IPS-18c (cell line): Measurements from ENCODE around the gene FBXO47.

Experiments
- H3K4me3 ChIP-seq: 2 replicates; pipeline ENCODE4 v1.7.0; 2013; ENCODE audit warnings: low read depth, mild to moderate bottlenecking, low read length, moderate library complexity; ENCODE audit not compliant: insufficient read depth
- H3K9me3 ChIP-seq: one replicate; pipeline ENCODE4 v1.6.1; 2013; ENCODE audit warnings: mild to moderate bottlenecking, low read length, moderate library complexity; ENCODE audit not compliant: control insufficient read depth, insufficient read depth

Gene FBXO47

DNA sequence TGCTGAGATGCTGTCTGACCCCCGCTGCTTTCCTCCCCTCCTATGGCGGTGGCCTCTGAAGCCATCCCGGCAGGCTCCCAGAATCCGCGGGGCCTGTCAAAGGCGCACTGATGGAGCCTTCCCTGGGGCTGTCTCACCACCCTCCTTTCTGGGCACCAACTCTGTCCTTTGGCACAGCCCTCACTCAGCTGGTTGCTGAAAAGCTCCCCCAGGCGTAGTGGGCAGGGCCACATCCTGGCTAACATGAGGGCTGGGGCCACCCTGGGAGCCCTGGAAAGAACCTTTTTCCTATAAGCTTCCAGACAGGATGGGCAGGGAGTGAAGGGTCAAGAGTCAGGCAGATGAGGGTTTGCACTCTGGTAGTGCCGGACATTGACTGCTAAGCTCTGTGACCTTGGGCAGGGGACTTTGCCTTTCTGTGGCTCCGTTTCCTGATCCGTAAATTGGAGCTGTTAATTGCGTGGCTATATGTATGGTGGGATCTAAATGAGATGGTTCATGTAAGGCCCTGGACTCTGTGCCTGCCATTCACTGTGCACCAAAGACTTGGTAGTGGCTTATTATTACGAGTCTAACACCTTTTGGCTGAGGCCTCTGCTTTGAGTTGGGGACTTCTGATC lies 69.4 kb downstream of the FBXO47 start:
- Histone ChIP-seq H3K9me3 (no peaks in the 10 kb centered on the region), H3K4me3 (no peak overlapping the region)

DNA sequence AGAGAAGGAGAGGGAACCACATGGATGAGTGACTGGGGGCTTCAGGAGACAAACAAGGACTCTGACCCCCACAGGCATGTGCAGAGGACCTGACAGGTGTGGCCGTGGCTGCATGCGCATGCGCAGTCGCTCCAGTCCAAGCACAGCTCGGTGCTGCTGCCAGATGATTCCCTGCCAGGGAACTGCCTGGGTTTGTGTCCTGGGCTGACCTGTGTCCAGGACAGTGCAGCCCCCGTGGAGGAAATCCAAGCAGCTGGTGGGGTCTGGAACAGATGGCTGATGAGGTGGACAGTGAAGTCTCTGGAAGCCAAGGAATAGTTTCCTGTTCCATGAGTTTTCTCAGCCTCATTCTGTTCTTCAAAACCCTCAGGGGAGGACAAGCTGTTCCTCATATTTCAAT lies 70.0 kb downstream of the FBXO47 start:
- H3K4me3 ChIP-seq = no peak overlapping the region
- H3K9me3 ChIP-seq = no peaks in the 10 kb centered on the region

DNA sequence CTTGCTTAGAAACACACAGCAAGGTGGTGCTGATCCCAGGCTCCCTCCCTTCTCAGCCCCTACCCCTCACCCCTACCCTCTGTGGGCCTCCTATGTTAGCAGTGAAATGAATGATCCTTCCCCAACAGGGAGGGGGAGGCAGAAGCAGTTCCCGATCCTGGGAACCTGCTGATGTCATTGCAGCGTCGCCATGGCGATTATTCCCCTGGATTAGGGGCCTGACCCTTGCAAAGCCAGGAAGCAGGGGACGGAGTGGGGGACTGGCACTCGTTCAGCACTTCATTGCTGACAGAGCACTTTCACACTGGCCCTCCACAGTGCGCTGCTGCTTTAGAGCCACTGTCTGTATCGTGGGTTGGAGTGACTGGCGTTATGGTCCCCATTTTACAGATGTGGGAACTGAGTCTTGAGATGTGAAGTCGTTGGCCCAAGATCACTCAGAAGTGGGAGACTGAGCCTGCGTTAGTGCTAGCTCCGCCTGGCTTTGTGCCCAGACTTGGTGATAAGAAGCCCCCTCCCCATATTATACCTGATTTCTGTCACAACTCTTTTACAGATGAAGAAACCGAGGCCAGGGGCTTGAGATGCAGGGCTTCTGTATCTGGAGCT lies 70.8 kb downstream of the FBXO47 start:
- H3K4me3 ChIP-seq = no peak overlapping the region
- no peaks in the 10 kb centered on the region for H3K9me3 ChIP-seq

DNA sequence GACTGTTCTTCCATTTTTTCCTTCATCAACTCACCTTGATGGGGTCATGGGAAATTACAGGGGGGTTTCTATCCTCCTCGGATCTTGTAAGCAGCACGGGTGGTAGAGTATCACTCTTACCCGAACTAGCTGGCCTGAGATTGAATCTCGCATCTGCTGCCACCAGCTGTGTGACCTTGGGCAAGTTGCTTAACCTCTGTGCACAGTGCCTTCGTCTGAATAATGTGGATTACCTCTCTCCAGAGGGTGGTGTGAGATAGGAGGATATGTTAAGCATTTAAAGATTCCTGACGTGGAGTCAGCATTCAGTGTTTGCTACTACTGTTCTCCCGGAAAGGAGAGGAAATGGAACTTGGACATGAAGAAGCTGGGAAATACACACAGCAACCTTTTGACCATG lies 72.9 kb downstream of the FBXO47 start:
- H3K4me3 ChIP-seq = no peak overlapping the region
- no peaks in the 10 kb centered on the region for H3K9me3 ChIP-seq

DNA sequence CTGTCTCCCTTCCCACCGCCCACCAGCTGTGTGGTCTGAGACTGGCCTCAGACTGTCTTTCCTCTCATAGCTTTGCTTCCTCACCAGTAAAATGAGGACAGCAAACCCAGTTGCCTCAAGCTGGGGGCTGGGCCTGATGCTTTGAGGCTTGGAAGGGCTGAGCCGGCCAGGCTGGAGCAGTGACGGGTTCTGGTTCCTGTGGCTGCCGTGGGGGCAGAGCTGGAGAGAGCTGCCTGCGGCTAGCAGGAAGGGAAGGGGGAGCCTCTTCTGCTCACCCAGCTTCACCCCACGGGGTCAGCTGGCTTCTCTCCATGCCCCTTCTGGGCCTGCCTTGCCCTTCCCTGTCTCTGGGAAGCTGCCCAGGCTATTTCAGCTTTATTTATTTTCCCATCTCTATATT lies 73.6 kb downstream of the FBXO47 start:
- no peaks in the 10 kb centered on the region for H3K9me3 ChIP-seq
- no peak overlapping the region for H3K4me3 ChIP-seq

DNA sequence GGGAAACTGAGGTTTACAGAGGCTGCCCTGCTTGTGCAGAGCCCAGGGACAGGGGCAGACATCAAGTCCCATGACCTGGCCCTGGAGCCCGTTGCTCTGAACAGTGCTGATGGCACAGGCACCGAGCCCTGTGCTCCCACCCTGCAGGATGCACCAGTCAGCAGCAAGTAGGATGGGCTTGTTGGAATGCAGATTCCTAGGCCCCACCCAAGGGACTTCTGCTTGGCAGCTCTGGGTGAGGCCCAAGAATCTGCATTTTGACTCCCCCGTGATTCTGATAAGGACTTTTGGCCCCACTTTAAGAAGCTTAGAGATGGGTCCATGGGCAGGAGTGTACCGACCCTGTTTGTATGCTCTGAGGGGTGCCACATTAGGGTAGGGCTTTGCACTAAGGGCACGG lies 74.1 kb downstream of the FBXO47 start:
- H3K9me3 ChIP-seq = no peaks in the 10 kb centered on the region
- H3K4me3 ChIP-seq = no peak overlapping the region

DNA sequence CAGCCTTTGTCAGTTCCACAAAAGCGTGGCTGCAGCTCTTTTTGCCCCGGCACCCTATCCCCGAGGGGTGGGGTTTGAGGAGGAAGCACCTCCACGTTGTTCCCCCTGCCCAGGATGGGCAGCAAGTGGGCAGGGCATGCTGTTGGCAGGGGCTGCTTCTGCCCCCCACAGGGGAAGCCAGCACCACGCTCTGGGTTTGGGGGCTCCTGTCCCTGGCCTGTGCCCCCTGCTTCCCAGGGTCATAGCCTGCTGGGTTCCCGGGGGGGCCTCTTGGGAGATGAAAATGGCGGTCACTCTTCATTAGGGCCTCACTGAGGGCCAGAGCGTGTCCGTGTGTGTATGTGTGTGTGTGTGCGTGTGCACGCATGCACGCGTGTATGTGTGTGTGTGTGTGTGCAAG lies 74.6 kb downstream of the FBXO47 start:
- no peak overlapping the region for H3K4me3 ChIP-seq

DNA sequence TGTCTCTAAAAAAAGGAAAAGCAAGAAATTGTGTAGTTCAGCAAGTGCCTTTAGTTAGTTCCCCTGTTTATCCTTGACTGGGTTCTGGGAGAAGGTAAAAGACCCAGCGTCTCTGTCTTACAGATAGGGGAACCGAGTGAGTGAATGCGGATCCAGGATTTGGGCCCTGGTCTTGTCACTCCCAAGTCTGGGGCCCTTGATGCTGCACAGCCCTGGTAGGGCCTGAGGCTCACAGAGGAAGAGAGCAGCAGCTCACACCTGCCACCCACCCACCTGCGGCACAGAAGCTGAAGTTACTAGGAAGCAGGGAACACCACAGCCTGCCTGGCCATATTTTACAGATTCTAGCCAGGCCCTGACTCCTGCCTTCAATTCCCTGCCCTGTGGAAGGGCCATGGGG lies 75.1 kb downstream of the FBXO47 start:
- no peak overlapping the region for H3K4me3 ChIP-seq
- H3K9me3 ChIP-seq = no peaks in the 10 kb centered on the region

More for the DNA sequence above, 74.6 kb downstream of the FBXO47 start:
- H3K9me3 ChIP-seq = no peaks in the 10 kb centered on the region

DNA sequence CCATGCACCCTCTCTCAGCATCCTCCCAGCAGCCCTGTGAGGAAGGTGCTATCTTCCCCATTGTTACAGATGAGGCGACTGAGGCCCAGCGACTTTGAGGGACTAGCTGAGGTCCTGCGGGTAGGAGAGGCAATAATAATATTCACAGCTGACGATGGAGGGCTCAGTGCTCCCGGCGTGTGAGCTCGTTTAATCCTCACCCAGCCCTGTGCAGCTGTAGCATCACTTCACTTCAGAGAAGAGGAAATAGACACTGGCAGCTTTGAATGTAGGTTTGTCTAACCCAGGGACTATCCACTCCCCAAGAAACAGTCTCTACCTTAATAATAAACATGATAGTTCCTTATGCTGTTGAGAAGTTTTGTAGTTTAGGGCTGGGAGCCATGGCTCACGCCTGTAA lies 75.8 kb downstream of the FBXO47 start:
- no peak overlapping the region for H3K4me3 ChIP-seq

DNA sequence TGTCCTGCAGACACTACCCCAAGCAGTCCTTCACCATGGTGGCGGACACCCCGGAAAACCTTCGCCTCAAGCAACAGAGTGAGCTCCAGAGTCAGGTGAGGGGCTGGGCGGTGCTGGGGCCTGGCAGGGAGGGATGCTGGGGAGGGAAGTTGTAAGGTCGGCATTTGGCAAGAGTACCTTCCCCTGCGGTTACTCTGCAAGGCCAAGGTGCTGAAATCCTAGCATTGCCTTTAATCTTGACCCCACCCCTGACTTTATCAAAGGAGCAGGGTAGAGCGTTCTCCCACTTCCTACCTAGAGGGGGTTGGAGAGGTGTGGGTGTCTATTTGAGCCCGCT lies 76.8 kb downstream of the FBXO47 start:
- Histone ChIP-seq H3K4me3 (no peak overlapping the region), H3K9me3 (no peaks in the 10 kb centered on the region)

More for the DNA sequence above, 75.8 kb downstream of the FBXO47 start:
- no peaks in the 10 kb centered on the region for H3K9me3 ChIP-seq

DNA sequence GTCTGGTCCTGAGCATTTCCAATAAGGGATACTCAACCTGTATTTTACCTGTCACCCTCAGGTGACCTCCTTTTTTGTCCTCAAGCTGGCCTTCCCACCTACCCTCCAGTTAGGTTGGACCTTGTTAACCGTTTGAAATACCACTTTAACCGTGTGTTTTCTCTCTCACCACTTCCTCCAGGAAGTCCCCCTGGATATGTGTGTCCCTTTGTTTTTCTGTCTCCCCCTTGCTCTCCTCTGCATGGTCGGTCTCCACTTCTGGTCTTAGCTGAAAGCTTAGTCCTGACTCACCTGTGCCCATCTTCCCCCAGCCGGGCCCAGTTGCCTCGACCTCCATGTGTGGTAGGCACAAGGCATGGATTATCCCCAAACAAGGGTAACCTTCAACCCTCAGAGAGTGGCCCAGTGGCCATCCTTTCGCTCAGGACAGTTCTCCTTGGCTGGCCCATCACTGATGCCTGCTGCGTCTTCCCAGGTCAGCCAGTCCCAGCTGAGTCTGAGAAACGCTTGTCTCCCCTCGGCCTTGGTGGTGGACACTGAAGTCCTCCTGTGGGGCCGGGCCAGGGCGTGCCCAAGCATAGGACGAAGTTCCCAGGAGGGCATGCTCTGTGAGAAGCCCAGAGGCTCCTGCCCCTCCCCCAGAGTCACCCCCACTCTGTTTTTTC lies 77.3 kb downstream of the FBXO47 start:
- Histone ChIP-seq H3K4me3 (no peak overlapping the region), H3K9me3 (no peaks in the 10 kb centered on the region)

DNA sequence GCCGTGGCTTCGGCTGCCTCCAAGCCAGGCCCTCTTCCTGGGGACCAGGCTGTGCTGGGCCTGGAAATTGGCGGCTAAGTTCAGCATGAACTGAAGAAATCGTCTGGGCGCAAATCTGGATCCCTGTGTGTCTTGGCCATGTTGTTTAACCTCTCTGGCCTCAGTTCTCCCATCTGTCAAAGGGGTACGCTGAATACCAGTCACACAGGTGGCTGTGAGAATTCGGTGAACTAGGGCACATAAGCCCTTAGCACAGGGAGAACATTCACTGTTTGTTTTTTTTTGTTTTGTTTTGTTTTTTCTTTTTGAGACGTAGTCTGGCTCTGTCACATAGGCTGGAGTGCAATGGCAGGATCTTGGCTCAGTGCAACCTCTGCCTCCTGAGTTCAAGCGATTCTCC lies 78.4 kb downstream of the FBXO47 start:
- Histone ChIP-seq H3K9me3 (no peaks in the 10 kb centered on the region), H3K4me3 (no peak overlapping the region)

DNA sequence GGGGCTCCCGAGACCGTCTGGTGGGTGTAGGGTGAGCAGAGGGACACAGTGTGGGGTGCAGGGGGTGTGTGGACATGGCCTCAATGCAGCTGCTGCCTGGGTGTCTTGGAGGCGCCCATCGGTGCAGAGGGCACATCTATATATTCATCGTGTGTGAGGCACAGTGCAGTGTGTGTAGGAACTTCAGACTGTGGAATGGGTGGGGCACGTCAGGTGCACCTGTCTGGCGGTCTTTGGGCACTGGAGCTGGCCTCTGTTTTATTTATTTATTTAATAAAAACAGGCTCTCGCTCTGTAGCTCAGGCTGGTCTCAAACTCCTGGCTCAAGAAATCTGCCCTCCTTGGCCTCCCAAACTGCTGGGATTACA lies 80.6 kb downstream of the FBXO47 start:
- Histone ChIP-seq H3K4me3 (no peak overlapping the region), H3K9me3 (no peaks in the 10 kb centered on the region)
